ENCODE results near the gene DNAJC5G. TPM values are rescaled to one million over a fixed set of nuclear protein-coding genes. Genes with fewer than 3 reads are reported as not detected.
A peak's percentile ranks its signal among the peaks of the same experiment; 100 is the strongest.
"Not testable (repeated sequence)": the region's sequence is repeated elsewhere in the genome, so short reads cannot be mapped to it uniquely, and the experiment has no call there.

DNAJC5G gene
- total RNA-seq, 1 donor from 2014 or later = not detected

DNA sequence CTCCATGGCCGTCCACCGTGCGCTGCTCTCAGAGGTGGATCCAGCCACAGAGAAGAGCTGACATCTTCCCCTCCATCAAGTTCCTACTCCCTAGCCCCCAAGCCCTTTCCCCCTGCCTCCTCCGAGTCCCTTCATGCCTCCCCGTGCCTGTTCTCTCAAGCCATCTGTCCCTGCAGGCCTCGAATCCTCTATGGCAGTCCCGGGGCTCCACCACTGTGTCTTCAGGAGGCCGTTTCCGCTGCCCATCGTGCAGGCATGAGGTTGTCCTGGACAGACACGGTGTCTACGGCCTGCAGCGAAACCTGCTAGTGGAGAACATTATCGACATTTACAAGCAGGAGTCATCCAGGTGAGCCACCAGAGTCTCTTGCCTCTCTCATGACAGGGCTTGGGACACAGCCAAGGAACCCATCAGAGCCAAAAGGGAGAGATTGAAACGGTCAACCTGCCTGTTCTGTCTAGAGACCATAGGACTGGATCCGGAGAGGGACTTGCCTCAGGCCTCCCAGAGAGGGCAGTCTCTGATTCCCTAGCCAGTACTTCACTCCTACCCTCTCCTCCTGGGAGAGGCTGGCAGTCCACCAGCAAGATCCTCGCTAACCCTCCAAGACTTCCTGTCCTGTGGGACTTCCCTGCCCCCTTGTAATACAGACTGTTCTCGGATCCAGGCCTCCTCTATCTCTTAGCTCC lies 23.3 kb downstream of the DNAJC5G start:
- Histone ChIP-seq H3K27me3 (no peaks in the 10 kb centered on the region), H3F3A (ENCODE audit: low read depth) (no peaks in the 10 kb centered on the region), H4K20me1 (ENCODE audit: low read depth) (no peaks in the 10 kb centered on the region), H3K9me3 (ENCODE audit: low read depth) (no peaks in the 10 kb centered on the region), H3K27ac (no peak overlapping the region), H3K4me3 (no peak overlapping the region), H3K9ac (no peak overlapping the region), H3K4me2 (no peak overlapping the region), H2AFZ (replicated peaks) (no peak overlapping the region), H3K4me1 (no peaks in the 10 kb centered on the region), H3K79me2 (ENCODE audit: low read depth) (no peaks in the 10 kb centered on the region), H3K36me3 (no peaks in the 10 kb centered on the region)
- no peak overlapping the region for H3K27ac Mint-ChIP-seq
- no peak overlapping the region for H3K4me3 Mint-ChIP-seq
- TF ChIP-seq EZH2 (IDR thresholded peaks at IDR 0.05) (no peak), CTCF (IDR thresholded peaks at IDR 0.05) (no peak), EZH2phosphoT487 (IDR thresholded peaks at IDR 0.05) (no peak)
- H3K36me3 Mint-ChIP-seq = no peaks in the 10 kb centered on the region
- peaks cover 6% of the 10 kb centered on the region for H3K27me3 Mint-ChIP-seq (ENCODE audit: insufficient read depth, low read depth)
- no peaks in the 10 kb centered on the region for H3K4me1 Mint-ChIP-seq
- no peaks in the 10 kb centered on the region for H3K9me3 Mint-ChIP-seq
- DNase-seq (ENCODE audit: low spot score) = no peak

GRCh38 chr2:27300606-27301005 lies 25.4 kb downstream of the DNAJC5G start:
- H3K9ac ChIP-seq; H3K4me1 ChIP-seq; H3K4me3 ChIP-seq; H3K4me3 Mint-ChIP-seq; H3F3A ChIP-seq (ENCODE audit: low read depth); H3K9me3 ChIP-seq (ENCODE audit: low read depth); DNase-seq (ENCODE audit: low spot score); H3K4me1 Mint-ChIP-seq; H3K79me2 ChIP-seq (ENCODE audit: low read depth); H3K4me2 ChIP-seq; H3K9me3 Mint-ChIP-seq; H3K27ac ChIP-seq; H2AFZ ChIP-seq (replicated peaks); H4K20me1 ChIP-seq (ENCODE audit: low read depth); H3K27ac Mint-ChIP-seq; H3K36me3 ChIP-seq; H3K36me3 Mint-ChIP-seq: not testable (repeated sequence)
- H3K27me3 Mint-ChIP-seq (ENCODE audit: insufficient read depth, low read depth) = peaks cover 14% of the 10 kb centered on the region
- peaks cover 14% of the 10 kb centered on the region for H3K27me3 ChIP-seq

DNA sequence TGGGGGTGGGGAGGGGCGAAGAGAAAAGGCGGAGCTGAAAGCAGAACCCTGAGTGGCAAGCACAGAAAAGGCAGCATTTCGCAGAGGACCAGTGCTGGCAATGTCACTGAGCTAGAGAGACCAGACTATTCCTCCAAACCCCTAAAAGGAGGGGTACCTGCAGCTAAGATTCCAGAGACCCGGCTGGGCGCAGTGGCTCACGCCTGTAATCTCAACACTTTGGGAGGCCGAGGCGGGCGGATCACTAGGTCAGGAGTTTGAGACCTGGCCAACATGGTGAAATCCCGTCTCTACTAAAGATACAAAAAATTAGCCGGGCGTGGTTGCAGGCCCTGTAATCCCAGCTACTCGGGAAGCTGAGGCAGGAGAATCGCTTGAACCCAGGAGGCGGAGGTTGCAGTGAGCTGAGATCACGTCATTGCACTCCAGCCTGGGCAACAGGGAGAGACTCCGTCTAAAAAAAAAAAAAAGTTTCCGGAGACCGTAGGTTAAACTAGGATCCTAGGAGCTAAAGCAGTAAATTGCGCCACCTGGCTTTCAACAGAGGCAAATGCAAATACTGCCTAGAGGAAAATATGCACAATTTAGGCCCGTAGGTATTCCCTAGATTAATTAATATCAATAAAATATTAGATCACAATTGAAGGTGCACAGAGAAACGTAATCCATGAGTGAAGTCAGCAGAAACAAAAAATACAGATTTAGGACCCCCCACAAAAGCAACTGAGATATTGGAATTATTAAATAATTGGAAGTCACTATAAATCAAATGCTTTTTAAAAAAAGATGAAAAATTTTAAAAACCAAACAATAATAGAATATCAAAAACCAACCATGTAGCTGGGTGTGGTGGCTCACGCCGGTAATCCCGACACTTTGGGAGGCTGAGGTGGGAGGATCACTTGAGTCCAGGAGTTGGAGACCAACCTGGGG lies 28.1 kb downstream of the DNAJC5G start:
- H3K27ac ChIP-seq = no peak overlapping the region
- H3K36me3 ChIP-seq = no peaks in the 10 kb centered on the region
- H3K4me3 ChIP-seq = no peak overlapping the region
- H3F3A ChIP-seq (ENCODE audit: low read depth) = peaks cover 6% of the 10 kb centered on the region
- H3K27me3 ChIP-seq = peaks cover 42% of the 10 kb centered on the region
- H4K20me1 ChIP-seq (ENCODE audit: low read depth) = peaks cover 23% of the 10 kb centered on the region
- H2AFZ ChIP-seq (replicated peaks) = peak overlapping the region; percentile 67
- Mint-ChIP-seq H3K36me3 (no peaks in the 10 kb centered on the region), H3K27ac (no peak overlapping the region), H3K4me1 (no peaks in the 10 kb centered on the region), H3K4me3 (no peak overlapping the region), H3K9me3 (no peaks in the 10 kb centered on the region), H3K27me3 (ENCODE audit: insufficient read depth, low read depth) (peaks cover 27% of the 10 kb centered on the region)
- TF ChIP-seq EZH2phosphoT487 (IDR thresholded peaks at IDR 0.05) = no peak
- peak; percentile 93 for TF ChIP-seq CTCF (IDR thresholded peaks at IDR 0.05)
- peak overlapping the region; percentile 32 for H3K4me2 ChIP-seq
- no peaks in the 10 kb centered on the region for H3K79me2 ChIP-seq (ENCODE audit: low read depth)
- peak; percentile 85 for DNase-seq (ENCODE audit: low spot score)
- H3K9me3 ChIP-seq (ENCODE audit: low read depth) = no peaks in the 10 kb centered on the region
- peaks cover 12% of the 10 kb centered on the region for H3K4me1 ChIP-seq
- no peak overlapping the region for H3K9ac ChIP-seq

Data from neural progenitor cell (in vitro differentiated cells).